GM12878 (cell line): Measurements from ENCODE around the gene CTSS. TPM values are rescaled to one million over a fixed set of nuclear protein-coding genes. Genes with fewer than 3 reads are reported as not detected.
A peak's percentile ranks its signal among the peaks of the same experiment; 100 is the strongest.

Experiments used
- CREB1 ChIP-seq: IDR thresholded peaks from 2 replicates; pipeline ENCODE4 v1.6.1; 2012; ENCODE audit warnings: low read depth, mild to moderate bottlenecking, inconsistent platforms
- EGR1 ChIP-seq, 2 experiments: IDR thresholded peaks; 1 replicate in 1 of 2; 2 replicates in 1 of 2; pipeline ENCODE4 v1.6.1; 2011 to 2012; ENCODE audit warnings: low read depth in 2 of 2, low read length in 2 of 2, borderline replicate concordance in 1 of 2, mild to moderate bottlenecking in 1 of 2, moderate library complexity in 1 of 2
- GATAD2B ChIP-seq: fragments of 450-650 bp; conservative IDR thresholded peaks from 2 replicates; pipeline ENCODE4 v1.6.1; 2017; ENCODE audit warnings: low read depth, mild to moderate bottlenecking, moderate library complexity
- NFYA ChIP-seq: IDR thresholded peaks from 2 replicates; pipeline ENCODE4 v1.6.1; 2011; ENCODE audit warnings: low read depth, mild to moderate bottlenecking, low read length, improper control_type of control experiment, borderline replicate concordance
- PAX5 ChIP-seq: IDR thresholded peaks from 2 replicates; pipeline ENCODE4 v1.6.1; 2011; ENCODE audit warnings: low read depth, low read length, borderline replicate concordance
- PML ChIP-seq: IDR thresholded peaks from 2 replicates; pipeline ENCODE4 v1.6.1; 2012; ENCODE audit warnings: low read length, inconsistent platforms
- TAF1 ChIP-seq: IDR thresholded peaks from 2 replicates; pipeline ENCODE4 v1.6.1; 2011; ENCODE audit warnings: mild to moderate bottlenecking, low read depth, low read length, borderline replicate concordance
- polyA plus RNA-seq, 11 experiments: library from polyadenylated mRNA; depleted of rRNA in 4 of 11; unstranded in 6 of 11; stranded (reverse) in 5 of 11; fragments of >200 nt; fragmentation: Nextera tagmentation in 4 of 11; fragmentation: Illumina TruSeq in 1 of 11; extraction: Ambion mirVana in 4 of 11; extraction: Trizol in 1 of 11; gene quantifications; 1 replicate in 1 of 11; 2 replicates in 10 of 11; pipeline versions ENCODE4 v1.2.1 to v1.2.3, GENCODE V29; 2011 to 2016; ENCODE audit warnings: inconsistent platforms in 2 of 11, missing spikeins in 2 of 11, low read depth in 1 of 11
- total RNA-seq, 4 experiments: library from RNA; depleted of rRNA in 3 of 4; stranded (reverse); fragments of >200 nt in 3 of 4; fragmentation: Illumina TruSeq in 1 of 4; extraction: Trizol in 1 of 4; gene quantifications; 2 replicates each; pipeline versions ENCODE4 v1.2.1 to v1.2.3, GENCODE V29; 2013 to 2021
- TF ChIP-seq, protein P1 (sequence below): fragments of 150-350 bp; IDR thresholded peaks from 2 replicates; pipeline ENCODE4 v1.6.1; 2014; ENCODE audit warnings: mild to moderate bottlenecking, low read depth, low read length
- TF ChIP-seq, protein P2 (sequence below): fragments of 150-350 bp; IDR thresholded peaks from 2 replicates; pipeline ENCODE4 v1.6.1; 2016; ENCODE audit warnings: low read depth, low read length
- TF ChIP-seq, protein P3 (sequence below): fragments of 450-650 bp; IDR thresholded peaks from 2 replicates; pipeline ENCODE4 v1.6.1; 2016; ENCODE audit warnings: mild to moderate bottlenecking
- TF ChIP-seq, protein P4 (sequence below): IDR thresholded peaks from 2 replicates; pipeline ENCODE4 v1.6.1; 2011; ENCODE audit warnings: mild to moderate bottlenecking, low read depth, low read length, moderate library complexity; ENCODE audit not compliant: insufficient replicate concordance
- TF ChIP-seq, protein P5 (sequence below): fragments of 450-650 bp; IDR thresholded peaks from 2 replicates; pipeline ENCODE4 v1.6.1; 2017; ENCODE audit warnings: mild to moderate bottlenecking, moderate library complexity

The CTSS gene
- total and polyA plus RNA-seq, 10 of the 15 experiments (the other 5 are each of a cell fraction or from before 2014, with no cell fraction given) = 32.8 to 174 (median 60.9) TPM

DNA sequence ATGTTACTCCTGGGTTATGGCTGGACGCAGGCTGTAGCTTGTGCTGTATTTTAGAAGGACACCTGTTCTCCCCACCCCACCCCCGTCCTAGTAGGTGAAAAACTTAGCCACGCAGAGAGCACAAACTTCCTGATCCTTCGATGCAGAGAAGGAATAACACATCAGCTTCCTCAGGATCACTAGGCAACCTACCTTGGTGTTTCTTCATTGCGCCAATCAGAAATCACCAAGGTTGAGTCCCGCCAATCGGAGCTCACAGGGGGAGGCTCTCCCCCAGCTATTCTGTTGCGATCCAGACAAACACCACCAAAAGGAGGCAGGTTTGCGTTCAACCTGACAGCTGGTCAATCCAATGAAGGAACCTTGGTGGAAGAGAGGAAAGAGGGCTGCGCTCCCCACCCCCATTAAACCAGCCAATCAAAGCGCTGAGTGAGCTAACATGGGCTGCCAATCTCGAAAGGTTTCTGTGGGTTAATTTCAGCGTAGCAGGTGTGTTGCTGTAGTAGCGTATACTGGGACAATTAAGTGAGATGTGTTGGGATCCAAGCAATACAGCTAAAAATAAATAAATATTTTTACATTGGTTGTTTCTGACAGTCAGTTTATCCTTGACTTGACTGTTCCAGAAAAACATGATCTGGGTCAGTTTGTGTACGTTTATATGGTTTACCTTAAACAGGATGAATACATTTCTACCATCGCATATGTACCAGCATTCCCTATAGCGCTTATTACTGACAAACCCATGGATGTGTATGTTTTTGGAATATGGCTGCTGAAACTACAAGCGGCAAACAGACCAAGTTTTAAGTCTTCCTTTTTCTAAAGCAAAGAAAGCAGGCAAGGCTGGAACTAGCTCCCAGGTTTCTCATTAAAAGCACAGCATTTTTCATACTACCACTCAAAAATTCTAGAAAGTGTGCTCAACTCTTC is 68.3 kb downstream of the CTSS start, which contains the start of gene GOLPH3L (continued):
- TF ChIP-seq, protein P1, sequence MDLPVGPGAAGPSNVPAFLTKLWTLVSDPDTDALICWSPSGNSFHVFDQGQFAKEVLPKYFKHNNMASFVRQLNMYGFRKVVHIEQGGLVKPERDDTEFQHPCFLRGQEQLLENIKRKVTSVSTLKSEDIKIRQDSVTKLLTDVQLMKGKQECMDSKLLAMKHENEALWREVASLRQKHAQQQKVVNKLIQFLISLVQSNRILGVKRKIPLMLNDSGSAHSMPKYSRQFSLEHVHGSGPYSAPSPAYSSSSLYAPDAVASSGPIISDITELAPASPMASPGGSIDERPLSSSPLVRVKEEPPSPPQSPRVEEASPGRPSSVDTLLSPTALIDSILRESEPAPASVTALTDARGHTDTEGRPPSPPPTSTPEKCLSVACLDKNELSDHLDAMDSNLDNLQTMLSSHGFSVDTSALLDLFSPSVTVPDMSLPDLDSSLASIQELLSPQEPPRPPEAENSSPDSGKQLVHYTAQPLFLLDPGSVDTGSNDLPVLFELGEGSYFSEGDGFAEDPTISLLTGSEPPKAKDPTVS = no peak
- TF ChIP-seq, protein P2, sequence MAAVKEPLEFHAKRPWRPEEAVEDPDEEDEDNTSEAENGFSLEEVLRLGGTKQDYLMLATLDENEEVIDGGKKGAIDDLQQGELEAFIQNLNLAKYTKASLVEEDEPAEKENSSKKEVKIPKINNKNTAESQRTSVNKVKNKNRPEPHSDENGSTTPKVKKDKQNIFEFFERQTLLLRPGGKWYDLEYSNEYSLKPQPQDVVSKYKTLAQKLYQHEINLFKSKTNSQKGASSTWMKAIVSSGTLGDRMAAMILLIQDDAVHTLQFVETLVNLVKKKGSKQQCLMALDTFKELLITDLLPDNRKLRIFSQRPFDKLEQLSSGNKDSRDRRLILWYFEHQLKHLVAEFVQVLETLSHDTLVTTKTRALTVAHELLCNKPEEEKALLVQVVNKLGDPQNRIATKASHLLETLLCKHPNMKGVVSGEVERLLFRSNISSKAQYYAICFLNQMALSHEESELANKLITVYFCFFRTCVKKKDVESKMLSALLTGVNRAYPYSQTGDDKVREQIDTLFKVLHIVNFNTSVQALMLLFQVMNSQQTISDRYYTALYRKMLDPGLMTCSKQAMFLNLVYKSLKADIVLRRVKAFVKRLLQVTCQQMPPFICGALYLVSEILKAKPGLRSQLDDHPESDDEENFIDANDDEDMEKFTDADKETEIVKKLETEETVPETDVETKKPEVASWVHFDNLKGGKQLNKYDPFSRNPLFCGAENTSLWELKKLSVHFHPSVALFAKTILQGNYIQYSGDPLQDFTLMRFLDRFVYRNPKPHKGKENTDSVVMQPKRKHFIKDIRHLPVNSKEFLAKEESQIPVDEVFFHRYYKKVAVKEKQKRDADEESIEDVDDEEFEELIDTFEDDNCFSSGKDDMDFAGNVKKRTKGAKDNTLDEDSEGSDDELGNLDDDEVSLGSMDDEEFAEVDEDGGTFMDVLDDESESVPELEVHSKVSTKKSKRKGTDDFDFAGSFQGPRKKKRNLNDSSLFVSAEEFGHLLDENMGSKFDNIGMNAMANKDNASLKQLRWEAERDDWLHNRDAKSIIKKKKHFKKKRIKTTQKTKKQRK = peak; percentile 82
- TF ChIP-seq NFYA (peak; percentile 88), EGR1 (IDR thresholded peaks at IDR 0.05; ENCODE audit: borderline replicate concordance in 1 of 2, low read depth in 2 of 2, low read length in 2 of 2) (no peak), PAX5 (no peak), GATAD2B (no peak), CREB1 (peak; percentile 82), TAF1 (0 out of 2 replicates have a peak, but pooled peaks have one; percentile 15), PML (no peak)
- TF ChIP-seq, protein P3, sequence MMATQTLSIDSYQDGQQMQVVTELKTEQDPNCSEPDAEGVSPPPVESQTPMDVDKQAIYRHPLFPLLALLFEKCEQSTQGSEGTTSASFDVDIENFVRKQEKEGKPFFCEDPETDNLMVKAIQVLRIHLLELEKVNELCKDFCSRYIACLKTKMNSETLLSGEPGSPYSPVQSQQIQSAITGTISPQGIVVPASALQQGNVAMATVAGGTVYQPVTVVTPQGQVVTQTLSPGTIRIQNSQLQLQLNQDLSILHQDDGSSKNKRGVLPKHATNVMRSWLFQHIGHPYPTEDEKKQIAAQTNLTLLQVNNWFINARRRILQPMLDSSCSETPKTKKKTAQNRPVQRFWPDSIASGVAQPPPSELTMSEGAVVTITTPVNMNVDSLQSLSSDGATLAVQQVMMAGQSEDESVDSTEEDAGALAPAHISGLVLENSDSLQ = peak; percentile 99
- TF ChIP-seq, protein P4, sequence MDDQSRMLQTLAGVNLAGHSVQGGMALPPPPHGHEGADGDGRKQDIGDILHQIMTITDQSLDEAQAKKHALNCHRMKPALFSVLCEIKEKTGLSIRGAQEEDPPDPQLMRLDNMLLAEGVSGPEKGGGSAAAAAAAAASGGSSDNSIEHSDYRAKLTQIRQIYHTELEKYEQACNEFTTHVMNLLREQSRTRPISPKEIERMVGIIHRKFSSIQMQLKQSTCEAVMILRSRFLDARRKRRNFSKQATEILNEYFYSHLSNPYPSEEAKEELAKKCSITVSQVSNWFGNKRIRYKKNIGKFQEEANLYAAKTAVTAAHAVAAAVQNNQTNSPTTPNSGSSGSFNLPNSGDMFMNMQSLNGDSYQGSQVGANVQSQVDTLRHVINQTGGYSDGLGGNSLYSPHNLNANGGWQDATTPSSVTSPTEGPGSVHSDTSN = peak; percentile 96
- TF ChIP-seq, protein P5, sequence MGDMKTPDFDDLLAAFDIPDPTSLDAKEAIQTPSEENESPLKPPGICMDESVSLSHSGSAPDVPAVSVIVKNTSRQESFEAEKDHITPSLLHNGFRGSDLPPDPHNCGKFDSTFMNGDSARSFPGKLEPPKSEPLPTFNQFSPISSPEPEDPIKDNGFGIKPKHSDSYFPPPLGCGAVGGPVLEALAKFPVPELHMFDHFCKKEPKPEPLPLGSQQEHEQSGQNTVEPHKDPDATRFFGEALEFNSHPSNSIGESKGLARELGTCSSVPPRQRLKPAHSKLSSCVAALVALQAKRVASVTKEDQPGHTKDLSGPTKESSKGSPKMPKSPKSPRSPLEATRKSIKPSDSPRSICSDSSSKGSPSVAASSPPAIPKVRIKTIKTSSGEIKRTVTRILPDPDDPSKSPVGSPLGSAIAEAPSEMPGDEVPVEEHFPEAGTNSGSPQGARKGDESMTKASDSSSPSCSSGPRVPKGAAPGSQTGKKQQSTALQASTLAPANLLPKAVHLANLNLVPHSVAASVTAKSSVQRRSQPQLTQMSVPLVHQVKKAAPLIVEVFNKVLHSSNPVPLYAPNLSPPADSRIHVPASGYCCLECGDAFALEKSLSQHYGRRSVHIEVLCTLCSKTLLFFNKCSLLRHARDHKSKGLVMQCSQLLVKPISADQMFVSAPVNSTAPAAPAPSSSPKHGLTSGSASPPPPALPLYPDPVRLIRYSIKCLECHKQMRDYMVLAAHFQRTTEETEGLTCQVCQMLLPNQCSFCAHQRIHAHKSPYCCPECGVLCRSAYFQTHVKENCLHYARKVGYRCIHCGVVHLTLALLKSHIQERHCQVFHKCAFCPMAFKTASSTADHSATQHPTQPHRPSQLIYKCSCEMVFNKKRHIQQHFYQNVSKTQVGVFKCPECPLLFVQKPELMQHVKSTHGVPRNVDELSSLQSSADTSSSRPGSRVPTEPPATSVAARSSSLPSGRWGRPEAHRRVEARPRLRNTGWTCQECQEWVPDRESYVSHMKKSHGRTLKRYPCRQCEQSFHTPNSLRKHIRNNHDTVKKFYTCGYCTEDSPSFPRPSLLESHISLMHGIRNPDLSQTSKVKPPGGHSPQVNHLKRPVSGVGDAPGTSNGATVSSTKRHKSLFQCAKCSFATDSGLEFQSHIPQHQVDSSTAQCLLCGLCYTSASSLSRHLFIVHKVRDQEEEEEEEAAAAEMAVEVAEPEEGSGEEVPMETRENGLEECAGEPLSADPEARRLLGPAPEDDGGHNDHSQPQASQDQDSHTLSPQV = no peak
